ENCODE measurements around the gene TRERF1. TPM values are rescaled to one million over a fixed set of nuclear protein-coding genes. Genes with fewer than 3 reads are reported as not detected.

Gene TRERF1
- total and polyA plus RNA-seq, 2 of the 8 experiments (the other 6 are each of a cell fraction or from before 2014, with no cell fraction given): 10.8 to 21.5 TPM

DNA sequence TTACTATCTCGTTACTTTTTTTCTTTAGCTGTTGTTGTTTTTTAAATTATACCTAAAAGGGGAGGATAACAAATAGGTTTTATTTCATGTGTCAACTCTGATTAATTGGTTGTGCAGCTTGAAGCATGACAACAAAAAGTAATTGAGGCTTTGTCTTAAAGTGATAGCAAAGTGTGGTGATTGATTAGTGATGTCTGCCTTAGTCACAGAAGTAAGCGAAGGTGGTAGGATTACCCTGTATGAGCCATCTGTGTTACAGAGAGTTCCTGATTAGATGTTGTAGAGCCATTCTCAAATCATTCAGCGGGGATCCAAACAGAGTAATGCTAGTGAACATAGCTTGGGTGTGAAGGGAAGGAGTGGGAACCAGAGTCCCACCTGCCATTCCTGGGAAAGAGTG lies 219.7 kb downstream of the TRERF1 start (continued):
- TF ChIP-seq CREB1 (IDR thresholded peaks at IDR 0.05) (no peak), SIN3A (conservative IDR thresholded peaks at IDR 0.05 in 1 of 2, IDR thresholded peaks at IDR 0.05 in 1 of 2; ENCODE audit: low read depth in 1 of 2, low read length in 2 of 2) (no peak), BRCA1 (IDR thresholded peaks at IDR 0.05; ENCODE audit: low read depth, low read length) (no peak), RNF2 (IDR thresholded peaks at IDR 0.05; ENCODE audit: borderline replicate concordance, low read depth, low read length, missing control alignments, poor library complexity, severe bottlenecking) (no peak), CBX5 (IDR thresholded peaks at IDR 0.05; ENCODE audit: low read depth, low read length) (no peak)

All from H1 (cell line).